ENCODE results near the gene CTLA4. TPM values are rescaled to one million over a fixed set of nuclear protein-coding genes. Genes with fewer than 3 reads are reported as not detected.

CTLA4 gene
- total RNA-seq, 1 experiment from 2014 or later: not detected

GRCh38 chr2:203840655-203841205 lies 26.8 kb upstream of the CTLA4 start:
- H3K36me3 Mint-ChIP-seq (ENCODE audit: insufficient read depth, unreplicated experiment): no peaks in the 10 kb centered on the region
- no peak overlapping the region for H3K27ac Mint-ChIP-seq (ENCODE audit: low read depth, unreplicated experiment)
- intact Hi-C loops (cut with micrococcal nuclease): no loop called here
- ChIA-PET POLR2A (no interaction called here), CTCF (interaction anchor here (0.6 kb wide), 1 partner anchor 24 kb away, joined by 3 read pairs; no protein-coding TSS in a partner anchor)
- no peak overlapping the region for H3K4me3 Mint-ChIP-seq (ENCODE audit: unreplicated experiment)
- no peaks in the 10 kb centered on the region for H3K9me3 Mint-ChIP-seq (ENCODE audit: unreplicated experiment)
- no peaks in the 10 kb centered on the region for H3K4me1 Mint-ChIP-seq (ENCODE audit: insufficient read depth, unreplicated experiment)
- peaks cover 60% of the 10 kb centered on the region for H3K27me3 Mint-ChIP-seq (ENCODE audit: insufficient read depth, unreplicated experiment)
- no peak for DNase-seq (ENCODE audit: unreplicated experiment)
- TF ChIP-seq, protein P1, sequence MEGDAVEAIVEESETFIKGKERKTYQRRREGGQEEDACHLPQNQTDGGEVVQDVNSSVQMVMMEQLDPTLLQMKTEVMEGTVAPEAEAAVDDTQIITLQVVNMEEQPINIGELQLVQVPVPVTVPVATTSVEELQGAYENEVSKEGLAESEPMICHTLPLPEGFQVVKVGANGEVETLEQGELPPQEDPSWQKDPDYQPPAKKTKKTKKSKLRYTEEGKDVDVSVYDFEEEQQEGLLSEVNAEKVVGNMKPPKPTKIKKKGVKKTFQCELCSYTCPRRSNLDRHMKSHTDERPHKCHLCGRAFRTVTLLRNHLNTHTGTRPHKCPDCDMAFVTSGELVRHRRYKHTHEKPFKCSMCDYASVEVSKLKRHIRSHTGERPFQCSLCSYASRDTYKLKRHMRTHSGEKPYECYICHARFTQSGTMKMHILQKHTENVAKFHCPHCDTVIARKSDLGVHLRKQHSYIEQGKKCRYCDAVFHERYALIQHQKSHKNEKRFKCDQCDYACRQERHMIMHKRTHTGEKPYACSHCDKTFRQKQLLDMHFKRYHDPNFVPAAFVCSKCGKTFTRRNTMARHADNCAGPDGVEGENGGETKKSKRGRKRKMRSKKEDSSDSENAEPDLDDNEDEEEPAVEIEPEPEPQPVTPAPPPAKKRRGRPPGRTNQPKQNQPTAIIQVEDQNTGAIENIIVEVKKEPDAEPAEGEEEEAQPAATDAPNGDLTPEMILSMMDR (IDR thresholded peaks at IDR 0.05; ENCODE audit: unreplicated experiment): no peak
- BruUV-seq (replicated peaks): no TSS peak

- no peaks in the 10 kb centered on the region for H3K9me3 Mint-ChIP-seq (ENCODE audit: unreplicated experiment)
- POLR2A ChIA-PET: no interaction called here
- no TSS peak for BruUV-seq (replicated peaks)
- no peak overlapping the region for H3K27ac Mint-ChIP-seq (ENCODE audit: low read depth, unreplicated experiment)
- no peak overlapping the region for H3K4me3 Mint-ChIP-seq (ENCODE audit: unreplicated experiment)
- DNase-seq (ENCODE audit: unreplicated experiment): no peak
- TF ChIP-seq, protein P1 (IDR thresholded peaks at IDR 0.05; ENCODE audit: unreplicated experiment): no peak
- CTCF ChIA-PET: interaction anchor here (0.6 to 0.7 kb wide), 2 partner anchors 8 to 520 kb away, joined by 3 read pairs; no protein-coding TSS in a partner anchor
- H3K36me3 Mint-ChIP-seq (ENCODE audit: insufficient read depth, unreplicated experiment): no peaks in the 10 kb centered on the region
- H3K27me3 Mint-ChIP-seq (ENCODE audit: insufficient read depth, unreplicated experiment): peaks cover 53% of the 10 kb centered on the region
- no peaks in the 10 kb centered on the region for H3K4me1 Mint-ChIP-seq (ENCODE audit: insufficient read depth, unreplicated experiment)
- intact Hi-C loops (cut with micrococcal nuclease): no loop called here
Measured at GRCh38 chr2:203841654-203842053, 25.9 kb upstream of the CTLA4 start.

GRCh38 chr2:203842373-203842772 lies 25.2 kb upstream of the CTLA4 start:
- no peak overlapping the region for H3K4me3 Mint-ChIP-seq (ENCODE audit: unreplicated experiment)
- no peaks in the 10 kb centered on the region for H3K9me3 Mint-ChIP-seq (ENCODE audit: unreplicated experiment)
- no peak overlapping the region for H3K27ac Mint-ChIP-seq (ENCODE audit: low read depth, unreplicated experiment)
- POLR2A ChIA-PET: interaction anchor here (0.7 kb wide), 1 partner anchor 409 kb away, joined by 3 read pairs; no protein-coding TSS in a partner anchor
- no peak for DNase-seq (ENCODE audit: unreplicated experiment)
- intact Hi-C loops (cut with micrococcal nuclease): no loop called here
- no peaks in the 10 kb centered on the region for H3K4me1 Mint-ChIP-seq (ENCODE audit: insufficient read depth, unreplicated experiment)
- H3K27me3 Mint-ChIP-seq (ENCODE audit: insufficient read depth, unreplicated experiment): peaks cover 46% of the 10 kb centered on the region
- TF ChIP-seq, protein P1 (IDR thresholded peaks at IDR 0.05; ENCODE audit: unreplicated experiment): no peak
- CTCF ChIA-PET: no interaction called here
- BruUV-seq (replicated peaks): no TSS peak
- H3K36me3 Mint-ChIP-seq (ENCODE audit: insufficient read depth, unreplicated experiment): no peaks in the 10 kb centered on the region

DNA sequence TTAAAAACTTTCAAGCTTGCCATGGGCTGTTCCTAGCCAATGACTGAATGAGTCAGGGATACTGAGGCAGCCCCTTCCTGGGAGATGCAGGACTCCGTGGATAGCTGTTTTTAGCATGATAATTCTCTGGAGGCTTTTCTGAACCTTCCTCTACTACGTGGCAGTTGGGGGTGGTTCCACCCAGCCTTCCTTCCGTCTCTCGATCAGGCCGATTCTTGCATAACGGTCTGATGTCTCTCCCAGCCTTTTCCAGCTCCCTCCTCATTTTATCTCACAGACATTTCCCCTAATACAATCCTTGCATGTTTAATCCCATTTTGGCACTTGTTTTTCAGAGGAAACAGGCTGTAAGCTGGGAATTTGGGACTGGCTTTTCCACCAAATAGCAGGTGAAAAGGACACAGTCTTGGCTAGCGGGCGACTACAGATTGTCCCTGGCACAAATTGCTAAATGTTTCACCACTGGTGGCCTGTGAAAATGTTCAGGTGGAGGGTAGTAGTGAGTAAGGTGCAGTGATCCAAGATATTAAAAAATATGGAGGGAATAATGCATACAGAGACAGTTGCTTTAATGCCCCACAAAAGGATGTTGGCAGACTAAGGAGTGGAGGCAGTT lies 21.0 kb upstream of the CTLA4 start:
- BruUV-seq (replicated peaks): no TSS peak
- Mint-ChIP-seq H3K27ac (ENCODE audit: low read depth, unreplicated experiment) (no peak overlapping the region), H3K4me1 (ENCODE audit: insufficient read depth, unreplicated experiment) (no peaks in the 10 kb centered on the region), H3K9me3 (ENCODE audit: unreplicated experiment) (no peaks in the 10 kb centered on the region), H3K36me3 (ENCODE audit: insufficient read depth, unreplicated experiment) (no peaks in the 10 kb centered on the region), H3K27me3 (ENCODE audit: insufficient read depth, unreplicated experiment) (peaks cover 13% of the 10 kb centered on the region), H3K4me3 (ENCODE audit: unreplicated experiment) (no peak overlapping the region)
- intact Hi-C loops (cut with micrococcal nuclease): no loop called here
- no peak for DNase-seq (ENCODE audit: unreplicated experiment)
- CTCF ChIA-PET: interaction anchor here (0.6 kb wide), 1 partner anchor 25 kb away, joined by 3 read pairs; no protein-coding TSS in a partner anchor
- POLR2A ChIA-PET: interaction anchor here (0.5 kb wide), 1 partner anchor 112 kb away, joined by 3 read pairs; no protein-coding TSS in a partner anchor
- TF ChIP-seq, protein P1 (IDR thresholded peaks at IDR 0.05; ENCODE audit: unreplicated experiment): no peak

Data from MCF 10A (cell line).